Uterus (tissue), 4 donors: ENCODE measurements around the gene CDC34. TPM values are rescaled to one million over a fixed set of nuclear protein-coding genes. Genes with fewer than 3 reads are reported as not detected.

Experiments
- DNase-seq, 2 donors: peaks; one replicate each; pipeline ENCODE4 v3.0.0-alpha.2; 2019 to 2020
- H3K27ac ChIP-seq, 2 donors: fragments of 200-600 bp; sonication (generic); 1 replicate in 1 of 2; 2 replicates in 1 of 2; pipeline ENCODE4 v1.5.1; 2016 to 2018
- H3K27me3 ChIP-seq, 2 donors: fragments of 200-600 bp; sonication (generic); one replicate each; pipeline ENCODE4 v1.5.1; 2018 to 2019; ENCODE audit warnings: control low read depth in 1 of 2
- H3K36me3 ChIP-seq, 2 donors: fragments of 200-600 bp; sonication (generic); one replicate each; pipeline ENCODE4 v1.5.1; 2019; ENCODE audit warnings: control low read depth in 1 of 2
- H3K4me1 ChIP-seq, 2 donors: fragments of 200-600 bp; sonication (generic); one replicate each; pipeline ENCODE4 v1.5.1; 2018 to 2019; ENCODE audit warnings: control low read depth in 1 of 2
- H3K4me3 ChIP-seq, 2 donors: fragments of 200-600 bp; sonication (generic); 1 replicate in 1 of 2; 2 replicates in 1 of 2; pipeline ENCODE4 v1.5.1; 2018 to 2019; ENCODE audit warnings: mild to moderate bottlenecking in 1 of 2
- H3K9me3 ChIP-seq, 2 donors: fragments of 200-600 bp; sonication (generic); one replicate each; pipeline ENCODE4 v1.5.1; 2019; ENCODE audit warnings: control low read depth in 1 of 2
- CTCF ChIP-seq, 4 experiments: fragments of 200-600 bp in 2 of 4; fragments of 450-650 bp in 2 of 4; sonication (generic) in 2 of 4; IDR thresholded peaks; one replicate each; pipeline ENCODE4 v1.5.1; 2016 to 2019; ENCODE audit warnings: antibody characterized with exemption in 4 of 4, mild to moderate bottlenecking in 2 of 4, moderate library complexity in 1 of 4
- POLR2A ChIP-seq, 2 donors: fragments of 450-650 bp; IDR thresholded peaks; one replicate each; pipeline ENCODE4 v1.6.1; 2016; ENCODE audit warnings: antibody characterized with exemption in 2 of 2, mild to moderate bottlenecking in 1 of 2, moderate library complexity in 1 of 2
- intact Hi-C: fragments of 100-400 bp; cut with DNase I; formaldehyde crosslinking; loops from one replicate; pipeline ENCODE4 v1.15.1; 2023; ENCODE audit warnings: low total_unique reads
- total RNA-seq, 4 donors: library from RNA; depleted of rRNA in 3 of 4; stranded (reverse); fragments of >200 nt in 3 of 4; gene quantifications; one replicate each; pipeline versions ENCODE4 v1.1.0 to v1.2.4, GENCODE V29; 2014 to 2023
- donor health status: DM: yes; HTN: yes; CAD: no.

The CDC34 gene
- total RNA-seq, 4 donors from 2014 or later = 44.4 to 459 (median 101) TPM

GRCh38 chr19:576768-577438 is 45.3 kb downstream of the CDC34 start:
- DNase-seq = no peak
- Histone ChIP-seq H3K9me3 (no peaks in the 10 kb centered on the region), H3K36me3 (no peaks in the 10 kb centered on the region), H3K27me3 (no peaks in the 10 kb centered on the region), H3K27ac (no peak overlapping the region), H3K4me3 (no peak overlapping the region), H3K4me1 (peaks cover 0 to 24% of the 10 kb centered on the region in 2 donors)
- TF ChIP-seq POLR2A (IDR thresholded peaks at IDR 0.05) (no peak), CTCF (IDR thresholded peaks at IDR 0.05) (no peak)
- intact Hi-C loops = no loop called here

GRCh38 chr19:577439-578392 is 46.2 kb downstream of the CDC34 start:
- H3K4me3 ChIP-seq = no peak overlapping the region
- no peak for DNase-seq
- intact Hi-C loops = no loop called here
- H3K27ac ChIP-seq = no peak overlapping the region
- no peaks in the 10 kb centered on the region for H3K27me3 ChIP-seq
- H3K36me3 ChIP-seq = no peaks in the 10 kb centered on the region
- no peaks in the 10 kb centered on the region for H3K9me3 ChIP-seq
- H3K4me1 ChIP-seq = peaks cover 0 to 24% of the 10 kb centered on the region in 2 donors
- TF ChIP-seq POLR2A (IDR thresholded peaks at IDR 0.05) (no peak), CTCF (IDR thresholded peaks at IDR 0.05) (no peak)

GRCh38 chr19:579111-579841 is 47.7 kb downstream of the CDC34 start:
- H3K36me3 ChIP-seq = no peaks in the 10 kb centered on the region
- no peak for TF ChIP-seq CTCF (IDR thresholded peaks at IDR 0.05)
- no peak for TF ChIP-seq POLR2A (IDR thresholded peaks at IDR 0.05)
- intact Hi-C loops = no loop called here

GRCh38 chr19:579842-580155 is 48.2 kb downstream of the CDC34 start:
- H3K36me3 ChIP-seq = no peaks in the 10 kb centered on the region
- DNase-seq = no peak

More at GRCh38 chr19:579111-579841, 47.7 kb downstream of the CDC34 start:
- DNase-seq = no peak
- peaks cover 0 to 16% of the 10 kb centered on the region in 2 donors for H3K4me1 ChIP-seq
- H3K27ac ChIP-seq = no peak overlapping the region
- no peaks in the 10 kb centered on the region for H3K9me3 ChIP-seq
- H3K4me3 ChIP-seq = no peak overlapping the region
- H3K27me3 ChIP-seq = no peaks in the 10 kb centered on the region

More at GRCh38 chr19:579842-580155, 48.2 kb downstream of the CDC34 start:
- Histone ChIP-seq H3K27me3 (no peaks in the 10 kb centered on the region), H3K27ac (no peak overlapping the region), H3K4me1 (peaks cover 0 to 11% of the 10 kb centered on the region in 2 donors), H3K4me3 (no peak overlapping the region), H3K9me3 (no peaks in the 10 kb centered on the region)
- TF ChIP-seq POLR2A (IDR thresholded peaks at IDR 0.05) = no peak
- no peak for TF ChIP-seq CTCF (IDR thresholded peaks at IDR 0.05)
- intact Hi-C loops = no loop called here
